T-helper 2 cell (primary cell): ENCODE data around the gene PPP1R13B.

Source experiments
- DNase-seq, 5 experiments: peaks; one replicate each; pipeline versions ENCODE4 v3.0.0 to v3.0.0-alpha.2; 2012 to 2022

PPP1R13B gene

DNA sequence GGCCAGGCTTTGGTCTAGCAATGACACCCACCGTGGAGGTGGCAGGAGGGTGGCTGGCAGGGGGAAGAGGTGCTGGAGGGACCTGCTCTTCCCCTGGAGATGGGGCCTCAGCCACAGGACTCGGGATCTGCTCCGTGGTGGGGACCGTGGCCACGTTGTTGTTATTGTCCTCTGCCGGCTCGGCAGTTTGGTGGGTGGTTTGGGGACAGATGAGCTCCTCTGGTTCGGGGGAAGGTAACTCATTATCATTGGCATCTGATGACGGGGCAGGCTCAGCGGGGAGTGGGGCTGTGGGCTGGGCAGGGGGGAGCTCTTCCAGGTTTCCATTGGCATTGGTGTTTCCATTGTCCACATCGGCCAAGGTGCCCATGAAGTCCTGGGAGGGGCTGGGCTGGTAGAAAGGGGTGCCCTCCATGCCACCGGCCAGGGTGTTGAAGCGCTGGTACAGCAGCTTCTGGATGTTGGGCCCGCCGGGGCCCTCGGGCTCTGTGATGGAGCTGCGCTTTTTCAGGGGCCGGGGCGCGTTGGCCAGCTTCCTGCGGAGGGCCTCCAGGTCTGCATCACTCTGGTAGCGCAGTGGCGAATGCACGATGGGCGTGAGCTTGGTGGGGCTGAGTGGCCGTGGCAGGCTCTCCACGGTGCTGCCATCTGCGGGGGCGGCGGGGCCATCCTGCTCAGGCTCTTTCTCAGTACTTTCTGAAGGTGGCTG lies 107.4 kb downstream of the PPP1R13B start:
- no peak for DNase-seq

DNA sequence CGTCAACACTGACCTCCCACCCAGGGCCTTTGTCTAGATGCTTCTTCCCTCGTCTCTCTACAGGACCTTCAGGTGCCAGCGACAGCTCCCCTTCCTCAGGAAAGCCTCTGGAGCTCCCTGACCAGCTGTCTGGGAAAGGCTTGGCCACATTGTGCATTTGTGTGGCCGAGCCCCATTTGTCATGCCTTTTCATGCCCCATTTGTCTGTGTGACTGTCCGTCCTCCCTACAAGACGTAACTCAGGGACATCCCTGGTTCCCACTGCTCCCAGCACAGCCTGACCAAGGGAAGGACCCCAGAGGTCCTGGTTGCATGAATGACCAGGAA lies 107.9 kb downstream of the PPP1R13B start:
- DNase-seq, result no peak

DNA sequence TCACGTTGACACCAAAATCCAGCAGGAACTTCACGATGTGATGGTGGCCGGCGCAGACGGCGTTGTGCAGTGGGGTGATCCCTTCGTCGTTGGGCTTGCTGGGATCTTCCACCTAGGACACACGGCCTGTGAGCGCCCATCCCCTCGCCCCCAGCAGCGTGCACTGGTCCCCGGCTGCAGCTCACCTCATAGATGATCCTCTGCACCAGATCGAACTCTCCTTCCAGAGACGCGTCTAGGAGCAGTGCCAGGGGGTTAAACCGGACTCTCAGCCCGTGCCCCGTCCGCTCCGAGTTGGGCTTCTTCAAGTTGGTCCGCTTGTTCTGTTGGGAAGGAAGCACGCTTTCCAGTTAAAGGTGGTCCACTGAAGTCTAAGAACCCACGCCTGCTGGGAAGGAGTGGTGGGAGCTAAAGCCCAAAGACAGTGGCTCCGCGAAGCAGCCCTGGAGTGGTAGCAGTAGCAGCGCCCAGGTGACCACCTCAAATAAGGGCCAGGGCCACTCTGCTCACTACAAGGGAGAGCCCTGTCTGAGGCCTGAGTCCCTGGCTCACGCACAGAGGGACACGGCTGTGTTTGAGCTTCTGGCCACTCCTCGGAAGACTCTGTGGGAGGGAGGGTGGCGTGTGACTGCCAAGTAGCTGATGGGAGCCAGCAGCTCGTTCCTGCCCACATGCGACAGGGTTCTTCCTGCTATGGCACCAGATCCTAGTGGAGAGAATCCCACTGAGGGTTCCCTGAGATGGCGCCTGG lies 108.5 kb downstream of the PPP1R13B start:
- DNase-seq, result no peak

DNA sequence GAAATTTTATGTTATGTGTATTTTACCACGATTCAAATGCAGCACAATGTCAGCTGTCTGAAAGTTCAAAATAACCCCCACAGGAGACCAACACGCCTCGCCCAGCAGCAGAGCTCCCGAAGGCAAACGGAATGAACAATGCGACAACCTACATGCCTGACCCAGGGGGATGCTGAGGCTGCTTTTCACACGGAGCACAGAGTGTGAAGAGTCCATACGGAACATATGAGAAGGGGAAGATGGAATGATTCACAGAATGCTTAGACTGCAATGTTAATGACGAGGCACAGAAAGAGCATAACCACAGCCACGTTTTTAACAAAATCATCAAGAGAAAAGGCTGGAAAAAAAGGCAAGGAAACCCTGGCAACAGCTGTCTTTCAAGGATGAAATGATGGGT lies 109.2 kb downstream of the PPP1R13B start:
- DNase-seq, result no peak

DNA sequence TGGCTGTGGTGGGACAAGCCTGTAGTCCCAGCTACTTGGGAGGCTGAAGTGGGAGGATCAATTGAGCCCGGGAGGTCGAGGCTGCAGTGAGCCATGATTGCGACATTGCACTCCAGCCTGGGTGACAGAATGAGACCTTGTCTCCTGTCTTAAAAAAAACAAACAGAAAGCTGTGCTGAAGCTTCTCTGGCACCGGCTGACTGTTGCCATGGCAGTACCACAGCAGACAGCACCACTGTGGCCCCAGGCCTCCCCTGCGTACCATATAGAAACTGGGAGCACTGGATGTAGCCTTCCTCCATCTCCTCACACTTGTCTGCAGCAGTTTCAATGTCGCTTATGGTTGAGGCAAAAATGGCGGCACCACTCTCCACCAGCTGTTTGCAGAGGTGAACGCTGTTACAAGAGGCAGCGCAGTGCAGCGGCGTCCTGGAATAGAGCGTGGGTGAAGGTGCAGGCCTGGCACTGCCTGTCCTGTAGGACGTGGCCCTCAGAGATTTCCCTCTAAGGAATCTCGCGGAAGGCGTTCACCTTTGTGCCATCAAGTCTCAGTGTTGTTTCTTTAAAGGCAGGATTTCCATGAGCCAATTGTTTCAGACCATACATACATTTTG lies 109.8 kb downstream of the PPP1R13B start:
- DNase-seq, result no peak

DNA sequence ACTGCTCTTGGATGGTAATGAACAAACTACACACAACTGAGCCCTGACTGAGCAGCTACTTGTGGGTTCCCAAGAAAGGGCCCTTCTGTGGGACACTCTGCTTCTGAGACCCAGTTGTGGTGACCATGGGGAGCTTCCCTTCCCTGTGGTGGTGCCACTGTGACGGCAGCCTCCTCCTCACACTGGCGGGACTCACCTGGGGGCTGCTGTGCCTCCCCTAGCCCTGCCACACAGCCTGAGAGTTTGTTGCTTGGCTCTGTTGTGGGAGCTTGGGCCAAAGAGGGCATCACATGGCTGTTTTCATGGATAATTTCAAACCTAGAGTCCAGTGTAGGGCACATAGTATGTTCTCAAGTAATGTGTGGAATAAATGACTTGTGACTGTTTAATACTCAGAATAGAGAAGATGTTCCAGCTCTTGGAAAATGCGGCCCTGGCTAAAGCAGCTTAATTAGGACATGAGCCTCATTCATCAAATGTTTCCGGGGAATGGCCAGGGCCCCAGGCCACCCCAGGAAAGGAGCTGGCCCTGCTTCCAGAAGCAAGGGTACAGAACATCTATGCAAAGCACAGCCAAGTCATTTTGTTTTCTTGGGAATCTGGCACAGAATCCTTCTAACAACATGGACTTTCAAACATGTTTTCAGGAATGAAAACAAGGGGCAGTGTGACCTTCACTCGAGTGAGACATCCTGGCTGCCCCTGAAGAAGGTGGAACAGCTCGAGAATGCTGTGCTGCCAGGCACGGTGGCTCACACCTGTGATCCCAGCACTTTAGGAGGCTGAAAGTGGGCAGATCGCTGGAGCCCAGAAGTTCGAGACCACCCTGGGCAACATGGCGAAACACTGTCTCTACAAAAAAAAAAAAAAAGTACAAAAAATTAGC lies 110.6 kb downstream of the PPP1R13B start:
- DNase-seq, result no peak

DNA sequence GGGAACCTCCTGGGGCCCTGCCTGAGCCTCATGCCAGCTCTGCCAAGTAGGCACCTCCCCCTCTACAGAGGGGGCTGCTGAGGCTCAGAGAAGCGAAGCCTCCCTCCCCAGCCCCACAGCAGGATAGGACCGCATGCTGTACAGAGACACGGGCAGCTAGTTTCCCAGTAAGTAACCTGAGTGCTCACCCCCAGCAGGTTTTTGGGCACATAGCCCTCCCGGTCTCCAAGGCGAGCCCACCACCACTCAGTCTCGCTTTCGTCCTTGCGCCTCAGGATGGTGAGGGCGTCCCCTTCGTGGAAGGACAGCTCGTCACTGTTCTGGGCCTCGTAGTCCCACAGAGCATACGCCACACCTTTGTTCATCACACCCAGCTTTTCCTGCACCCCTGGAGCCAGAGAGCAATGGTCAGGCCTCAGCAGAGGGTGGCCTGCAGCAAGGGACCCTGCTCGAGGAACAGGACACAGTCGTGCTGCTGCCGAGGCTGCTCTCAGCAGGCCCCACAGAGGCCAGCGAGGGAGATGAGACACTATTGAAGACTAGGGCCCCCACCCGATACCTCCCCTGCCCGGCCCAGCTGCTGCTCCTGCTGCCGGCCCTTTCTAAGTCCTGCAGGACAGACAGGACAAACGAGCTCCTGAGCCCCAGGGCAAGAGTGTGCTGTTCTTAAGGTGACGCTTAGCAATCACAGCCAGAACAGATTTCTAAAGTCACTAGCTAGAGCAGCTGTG lies 111.4 kb downstream of the PPP1R13B start:
- DNase-seq, result no peak

DNA sequence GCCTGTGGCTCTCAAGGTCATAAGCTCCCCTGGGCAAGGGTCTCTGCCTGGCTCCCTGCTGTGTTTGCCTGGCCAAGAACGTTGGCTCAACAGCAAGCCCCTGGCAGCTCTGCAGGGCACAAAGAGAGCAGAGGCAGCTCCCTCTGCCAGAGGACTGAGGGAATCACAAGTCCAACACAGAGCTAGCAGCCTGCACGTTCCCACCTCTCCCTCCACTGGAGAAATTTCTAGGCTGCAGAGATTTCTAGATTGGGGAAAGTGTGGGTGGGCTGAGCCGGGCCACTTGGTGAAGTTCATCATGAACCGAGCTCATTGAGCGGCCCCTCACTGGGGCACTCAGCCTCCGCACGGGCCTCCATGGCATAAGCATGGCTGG lies 111.9 kb downstream of the PPP1R13B start:
- DNase-seq, result no peak

DNA sequence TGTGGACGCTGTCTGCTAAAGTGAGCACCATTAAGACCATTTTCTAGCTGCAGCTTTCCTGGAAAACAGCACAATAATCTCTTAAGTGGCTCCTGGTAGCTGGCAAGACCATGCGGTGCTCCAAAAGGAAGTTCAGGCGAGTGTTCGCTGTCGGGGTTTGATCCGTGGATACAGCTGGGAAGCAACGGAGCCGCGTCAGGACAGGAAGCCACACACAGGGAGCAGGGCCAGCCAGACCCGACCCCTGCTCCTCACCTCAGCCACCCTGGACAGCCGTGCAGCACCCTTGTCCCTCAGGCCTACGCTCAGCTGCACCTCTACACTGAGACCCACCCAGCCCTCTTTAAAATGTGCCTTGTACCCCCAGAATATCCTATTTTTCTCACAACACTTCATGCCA lies 112.4 kb downstream of the PPP1R13B start:
- no peak for DNase-seq

DNA sequence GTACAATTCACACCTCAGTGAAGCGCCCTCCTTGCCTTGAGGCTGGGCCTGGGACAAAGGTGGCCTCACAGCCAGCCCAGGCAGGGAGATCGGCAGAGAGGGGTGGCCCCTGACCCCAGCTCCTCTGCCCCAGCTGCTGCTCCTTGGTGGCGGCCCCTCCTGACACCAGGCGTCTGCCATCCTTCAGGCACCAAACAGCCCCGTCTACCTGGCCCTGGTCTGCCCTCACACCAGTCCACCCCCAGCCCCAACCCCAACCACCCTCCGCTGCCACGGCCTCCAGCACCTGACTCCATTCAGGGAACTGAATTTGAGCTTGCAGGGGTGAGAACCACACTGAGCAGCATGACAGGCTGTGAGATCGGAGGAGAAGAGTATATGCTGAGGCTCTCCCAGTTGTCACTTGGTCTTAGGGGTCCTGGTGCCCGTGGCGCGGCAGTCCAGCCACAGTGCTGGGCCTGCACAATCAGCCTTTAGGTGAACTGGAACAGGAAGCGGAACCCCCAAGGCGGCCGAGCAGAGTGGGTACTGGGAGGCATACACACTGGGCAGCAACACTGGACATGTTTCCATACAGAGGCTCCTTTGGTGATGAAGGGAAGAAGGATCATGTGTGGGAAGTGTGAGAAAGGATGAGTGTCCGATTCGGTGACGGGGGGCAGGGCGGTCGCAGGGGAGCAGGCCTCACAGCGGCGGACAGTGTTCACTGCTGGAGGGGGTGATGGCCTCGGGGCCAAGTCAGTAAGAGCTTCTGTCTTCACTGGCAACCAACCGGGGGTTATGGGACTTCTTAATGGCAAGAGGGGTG lies 113.1 kb downstream of the PPP1R13B start:
- no peak for DNase-seq

DNA sequence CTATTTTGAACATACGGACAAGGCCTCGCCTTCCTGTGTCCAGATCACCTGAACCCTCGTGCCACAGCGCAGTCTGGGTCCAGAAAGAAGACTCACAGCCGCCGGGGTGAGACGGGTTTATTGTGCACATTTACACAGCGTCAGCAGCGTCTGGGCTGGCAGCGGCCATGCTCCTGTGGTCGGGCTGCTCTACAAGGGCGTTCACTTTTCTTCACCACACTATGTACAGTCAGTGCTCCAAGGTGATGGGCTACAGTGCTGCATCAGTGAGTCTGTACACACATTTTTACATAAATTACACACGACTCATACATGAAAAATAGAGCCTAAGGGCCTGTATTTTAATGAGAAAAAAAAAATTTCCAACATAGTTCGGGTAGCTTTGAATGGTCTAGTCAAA lies 113.7 kb downstream of the PPP1R13B start:
- DNase-seq, result no peak

DNA sequence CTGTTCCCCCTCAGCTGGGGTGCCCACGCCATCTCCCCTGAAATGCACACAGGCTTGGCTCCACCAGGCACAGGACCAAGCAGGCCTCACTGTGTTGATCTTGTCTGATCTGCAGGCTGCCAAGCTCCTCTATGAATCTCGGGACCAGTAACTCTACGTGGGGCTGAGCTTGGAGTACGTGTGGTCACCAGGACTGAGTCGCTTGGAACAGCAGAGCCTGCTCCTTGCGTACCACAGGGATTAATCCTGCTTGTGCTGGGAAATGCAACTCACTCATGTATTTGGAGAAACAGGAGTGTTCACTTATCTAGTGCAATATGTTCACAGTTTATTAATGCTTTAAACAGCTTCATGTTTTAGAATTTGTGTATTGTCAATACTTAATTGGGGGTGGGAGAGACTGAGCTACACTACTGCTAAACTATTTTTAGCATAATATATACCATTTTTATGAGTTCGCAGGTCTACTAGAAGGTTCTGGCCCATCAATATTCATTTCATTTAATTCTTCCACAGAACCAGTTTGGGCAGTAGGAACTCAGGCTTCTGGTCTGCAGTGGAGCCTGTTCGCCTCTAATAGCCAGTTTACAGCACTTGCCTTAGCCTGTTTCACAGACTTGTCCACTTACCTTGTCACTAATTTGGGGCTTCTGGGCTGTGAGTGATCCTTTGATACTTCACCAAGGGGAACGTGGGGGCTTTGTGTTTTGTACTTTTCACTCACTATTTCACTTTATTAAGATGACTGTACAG lies 114.3 kb downstream of the PPP1R13B start:
- no peak for DNase-seq

DNA sequence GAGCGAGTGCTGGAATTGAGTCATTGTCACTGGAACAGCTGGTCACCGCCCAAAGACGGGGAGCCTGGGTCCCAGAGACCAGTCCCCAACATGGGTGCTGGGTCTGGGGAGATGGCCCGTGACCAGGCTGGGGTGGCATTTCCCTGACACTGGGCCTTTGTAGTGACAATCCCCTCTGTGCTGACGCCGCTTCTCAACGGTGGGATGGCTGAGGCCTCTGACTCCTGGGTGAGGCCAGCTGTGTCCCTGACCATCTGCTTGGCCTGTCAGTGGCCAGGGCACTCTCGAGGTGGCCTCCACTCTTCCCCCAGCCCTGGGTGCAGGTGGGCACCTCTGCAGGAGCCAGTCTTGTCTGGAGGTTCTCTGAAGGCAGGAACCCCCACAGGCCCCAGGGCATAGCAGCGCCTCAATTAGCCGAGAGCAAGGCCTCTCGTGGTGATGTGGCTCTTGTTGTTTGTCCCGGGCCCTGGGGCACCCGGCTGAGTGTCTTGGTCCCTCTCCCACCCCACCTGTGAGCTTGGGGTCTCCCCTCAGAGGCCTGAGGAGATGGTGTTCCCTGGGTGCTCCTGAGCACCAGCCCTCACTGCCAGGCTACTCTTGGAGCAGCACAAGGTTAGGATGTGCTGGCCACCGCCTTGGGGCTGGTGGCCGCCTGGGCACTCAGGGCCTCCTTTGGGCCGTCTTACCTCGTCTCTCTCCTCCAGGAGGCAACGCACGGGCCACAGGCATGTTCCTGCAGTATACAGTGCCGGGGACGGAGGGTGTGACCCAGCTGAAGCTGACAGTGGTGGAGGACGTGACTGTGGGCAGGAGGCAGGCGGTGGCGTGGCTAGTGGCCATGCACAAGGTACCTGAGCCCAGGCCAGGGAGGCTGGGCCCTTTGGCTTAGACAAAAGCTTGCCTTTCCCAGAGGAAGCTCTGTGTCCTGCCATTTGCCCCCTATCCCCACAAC lies 115.2 kb downstream of the PPP1R13B start:
- no peak for DNase-seq

DNA sequence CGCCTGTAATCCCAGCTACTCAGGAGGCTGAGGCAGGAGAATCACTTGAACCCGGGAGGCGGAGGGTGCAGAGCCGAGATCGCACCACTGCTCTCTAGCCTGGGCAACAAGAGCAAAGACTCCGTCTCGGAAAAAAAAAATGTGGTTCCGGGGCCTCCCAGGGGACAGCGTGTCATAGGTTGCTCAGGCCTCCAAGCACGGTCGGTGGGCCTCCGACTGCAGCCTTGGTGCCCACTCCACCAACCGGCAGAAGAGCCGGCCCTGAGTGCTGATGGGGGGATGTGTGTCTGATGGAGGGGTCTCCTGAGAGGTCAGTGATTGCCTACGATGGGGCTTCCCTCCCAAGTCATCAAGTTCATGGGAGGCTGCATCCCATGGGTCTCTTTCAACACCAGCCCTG lies 115.9 kb downstream of the PPP1R13B start:
- no peak for DNase-seq

DNA sequence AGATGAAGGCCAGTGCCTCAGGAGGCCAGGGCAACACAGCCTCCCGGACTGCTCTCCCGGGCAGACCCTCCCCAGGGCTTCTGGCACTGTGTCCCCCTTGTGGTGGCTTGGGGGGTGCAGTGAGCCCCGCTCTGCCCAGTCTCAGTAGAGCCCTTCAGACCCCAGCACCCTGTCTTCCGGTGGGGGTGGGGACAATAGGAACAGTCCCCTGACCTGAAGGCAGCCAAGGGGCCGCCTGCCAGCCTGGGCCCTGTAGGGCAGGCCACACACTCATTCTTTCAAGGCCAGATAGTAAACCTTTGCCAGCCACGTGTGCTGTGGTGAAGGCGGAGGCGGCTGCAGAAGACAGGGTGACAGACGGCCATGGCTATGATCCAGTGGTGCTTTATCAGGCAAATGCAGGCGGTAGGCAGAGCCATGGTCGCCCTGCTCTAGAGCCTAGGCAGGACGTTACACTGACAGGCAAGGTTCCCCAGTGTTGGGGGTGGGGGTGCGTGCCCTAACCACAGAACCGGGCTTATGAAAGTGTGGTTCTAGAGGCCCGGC lies 116.8 kb downstream of the PPP1R13B start:
- DNase-seq, result no peak

DNA sequence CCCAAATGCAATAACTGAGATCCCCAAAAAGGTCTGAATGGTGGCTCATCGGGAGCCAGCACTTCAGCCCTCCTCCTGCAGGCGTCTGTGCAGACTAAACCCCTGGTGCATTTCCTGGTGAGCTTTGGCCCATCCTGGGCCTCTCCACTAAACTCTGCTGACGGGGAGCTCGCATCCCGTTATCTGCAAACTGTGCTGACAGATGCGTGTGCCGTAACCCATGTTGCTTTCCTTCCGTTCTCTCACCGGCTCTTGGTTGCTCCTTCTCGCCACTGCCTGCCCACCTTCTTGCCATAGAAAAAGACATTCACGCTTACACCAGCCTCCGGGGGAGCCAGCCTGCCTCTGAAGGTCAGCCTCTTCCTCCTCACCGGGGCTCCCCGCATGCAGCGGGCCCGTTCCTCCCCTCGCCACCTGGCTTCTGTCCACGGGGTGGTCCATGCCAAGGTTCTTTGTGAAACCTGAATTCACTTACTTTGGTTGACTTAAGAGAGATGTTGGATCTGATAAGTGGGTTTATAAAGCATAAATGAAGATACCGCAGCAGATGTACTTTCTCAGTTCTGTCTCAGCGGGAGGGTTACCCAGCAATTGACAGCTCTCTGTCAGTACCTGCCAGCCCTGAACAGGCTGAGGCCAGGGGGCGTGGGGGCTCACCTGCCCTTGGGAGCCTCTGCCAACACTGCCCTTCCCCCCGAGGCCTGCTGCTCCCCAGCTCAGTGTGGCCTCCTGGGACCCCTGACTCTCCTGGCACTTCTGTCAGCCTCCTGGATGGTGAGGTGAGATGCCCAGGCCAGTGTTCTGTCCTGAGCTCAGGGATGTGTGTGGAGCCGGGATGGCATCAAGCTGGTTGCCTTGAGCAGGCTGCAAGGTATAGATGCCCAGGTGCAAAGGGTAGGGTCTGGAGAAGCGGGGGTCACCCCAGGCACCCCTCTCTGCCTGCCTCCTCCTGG lies 117.6 kb downstream of the PPP1R13B start:
- no peak for DNase-seq

DNA sequence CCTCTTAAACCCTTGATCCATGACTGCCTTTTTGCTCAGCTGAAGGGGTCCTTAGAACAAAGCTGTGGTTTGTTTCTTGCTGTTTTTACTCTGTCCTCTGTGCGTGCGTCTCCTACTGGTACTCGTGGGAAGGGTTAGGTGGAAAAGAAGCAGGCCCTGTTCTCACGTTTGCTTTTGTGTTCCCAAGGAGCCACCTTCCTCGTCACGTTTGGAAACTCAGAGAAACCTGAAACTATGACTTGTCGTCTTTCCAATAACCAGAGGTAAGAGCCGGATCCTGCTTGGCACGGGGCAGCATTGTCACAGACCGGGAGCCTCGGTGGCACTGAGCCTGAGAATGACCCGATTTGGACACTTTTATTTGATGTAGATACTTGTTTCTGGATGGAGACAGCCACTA lies 118.7 kb downstream of the PPP1R13B start:
- no peak for DNase-seq

DNA sequence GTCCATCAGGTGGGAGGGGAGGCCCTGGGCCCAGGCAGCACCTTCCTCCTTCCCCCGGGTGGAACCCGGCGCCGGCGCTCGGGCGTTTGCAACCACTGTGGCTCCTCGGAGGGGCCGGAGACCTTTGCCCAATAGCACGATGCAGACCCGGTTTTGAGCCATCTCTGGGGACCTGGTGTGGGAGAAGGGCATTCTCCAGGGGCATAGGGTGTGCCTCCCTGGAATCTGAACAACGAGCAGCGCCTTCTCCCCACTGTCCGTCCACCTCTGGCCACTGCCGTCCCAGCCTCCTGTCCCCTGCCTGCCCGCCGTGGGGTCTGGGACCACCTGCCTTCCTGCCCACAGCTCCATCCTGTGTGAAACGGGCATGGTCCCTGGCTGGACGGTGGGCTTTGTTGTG lies 119.2 kb downstream of the PPP1R13B start:
- DNase-seq, result no peak
